ENCODE results near the gene HBA2. TPM values are rescaled to one million over a fixed set of nuclear protein-coding genes. Genes with fewer than 3 reads are reported as not detected.

HBA2 gene
- total and polyA plus RNA-seq, 9 of the 15 experiments (the other 6 are each of a cell fraction or from before 2014, with no cell fraction given): 40.4 to 853 (median 286) TPM

DNA sequence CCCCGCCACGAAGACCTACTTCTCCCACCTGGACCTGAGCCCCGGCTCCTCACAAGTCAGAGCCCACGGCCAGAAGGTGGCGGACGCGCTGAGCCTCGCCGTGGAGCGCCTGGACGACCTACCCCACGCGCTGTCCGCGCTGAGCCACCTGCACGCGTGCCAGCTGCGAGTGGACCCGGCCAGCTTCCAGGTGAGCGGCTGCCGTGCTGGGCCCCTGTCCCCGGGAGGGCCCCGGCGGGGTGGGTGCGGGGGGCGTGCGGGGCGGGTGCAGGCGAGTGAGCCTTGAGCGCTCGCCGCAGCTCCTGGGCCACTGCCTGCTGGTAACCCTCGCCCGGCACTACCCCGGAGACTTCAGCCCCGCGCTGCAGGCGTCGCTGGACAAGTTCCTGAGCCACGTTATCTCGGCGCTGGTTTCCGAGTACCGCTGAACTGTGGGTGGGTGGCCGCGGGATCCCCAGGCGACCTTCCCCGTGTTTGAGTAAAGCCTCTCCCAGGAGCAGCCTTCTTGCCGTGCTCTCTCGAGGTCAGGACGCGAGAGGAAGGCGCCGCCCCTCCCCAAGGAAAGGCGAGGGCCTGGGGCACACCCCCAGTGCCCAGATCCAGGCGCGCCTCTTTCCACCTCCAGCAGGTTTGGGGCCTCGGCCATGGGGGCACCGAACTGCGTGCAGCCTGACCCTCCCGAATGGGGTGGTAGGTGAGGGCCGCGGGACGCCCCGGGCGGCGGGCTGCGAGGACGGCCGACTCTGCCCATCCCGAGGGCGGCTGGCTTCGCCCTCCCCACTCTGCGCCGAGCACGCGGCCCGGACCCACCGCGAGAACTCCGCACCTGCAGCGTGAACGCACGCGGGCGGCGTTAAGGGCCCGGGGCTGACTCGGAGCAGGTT, 8.2 kb downstream of the HBA2 start (continued):
- TF ChIP-seq ZKSCAN3 (CRISPR knock-in tag; IDR thresholded peaks at IDR 0.05) (no peak), SREBF2 (CRISPR knock-in tag; IDR thresholded peaks at IDR 0.05) (no peak), CSDE1 (IDR thresholded peaks at IDR 0.05) (no peak), ZNF77 (CRISPR knock-in tag; IDR thresholded peaks at IDR 0.05) (no peak; the same call in 1 of the 2 replicates), BCOR (IDR thresholded peaks at IDR 0.05) (peak; percentile 34; the same call in 1 of the 2 replicates), TRIM28 (IDR thresholded peaks at IDR 0.05) (no peak), NFXL1 (CRISPR knock-in tag; IDR thresholded peaks at IDR 0.05) (no peak), DIDO1 (tag; IDR thresholded peaks at IDR 0.05; ENCODE audit: low read depth) (no peak), NFYB (IDR thresholded peaks at IDR 0.05; ENCODE audit: extremely low read depth, insufficient read length) (no peak), TCF7 (IDR thresholded peaks at IDR 0.05; ENCODE audit: borderline replicate concordance) (peak; percentile 23; the same call in 1 of the 2 replicates), ZNF785 (CRISPR knock-in tag; IDR thresholded peaks at IDR 0.05) (no peak), ESRRB (CRISPR knock-in tag; IDR thresholded peaks at IDR 0.05; ENCODE audit: borderline replicate concordance) (no peak), NR2C2 (CRISPR knock-in tag; IDR thresholded peaks at IDR 0.05) (peak; percentile 93), NR2C2 (tag; IDR thresholded peaks at IDR 0.05) (peak; percentile 20; the same call in 1 of the 2 replicates), HSF4 (CRISPR knock-in tag; IDR thresholded peaks at IDR 0.05; ENCODE audit: borderline replicate concordance) (no peak), GATAD2A (IDR thresholded peaks at IDR 0.05) (no peak), GABPB2 (CRISPR knock-in tag; conservative IDR thresholded peaks at IDR 0.05) (no peak; the same call in 1 of the 2 replicates), NFE2L1 (tag; IDR thresholded peaks at IDR 0.05; ENCODE audit: borderline replicate concordance, low read depth) (no peak), RBM34 (IDR thresholded peaks at IDR 0.05; ENCODE audit: borderline replicate concordance, insufficient read depth, low read length) (no peak), KDM4B (IDR thresholded peaks at IDR 0.05; ENCODE audit: borderline replicate concordance in 2 of 2, low read depth in 1 of 2) (no peak), CBX8 (IDR thresholded peaks at IDR 0.05; ENCODE audit: borderline replicate concordance, extremely low read depth, low read depth, low read length, poor library complexity, severe bottlenecking) (no peak), KLF1 (tag; IDR thresholded peaks at IDR 0.05) (0 out of 2 replicates have a peak, but pooled peaks have one; percentile 69), ZNF707 (CRISPR knock-in tag; conservative IDR thresholded peaks at IDR 0.05) (no peak), ZFP1 (CRISPR knock-in tag; IDR thresholded peaks at IDR 0.05) (no peak), ZBED1 (IDR thresholded peaks at IDR 0.05) (peak; percentile 41; the same call in 1 of the 2 replicates)
- TF ChIP-seq, protein P1, sequence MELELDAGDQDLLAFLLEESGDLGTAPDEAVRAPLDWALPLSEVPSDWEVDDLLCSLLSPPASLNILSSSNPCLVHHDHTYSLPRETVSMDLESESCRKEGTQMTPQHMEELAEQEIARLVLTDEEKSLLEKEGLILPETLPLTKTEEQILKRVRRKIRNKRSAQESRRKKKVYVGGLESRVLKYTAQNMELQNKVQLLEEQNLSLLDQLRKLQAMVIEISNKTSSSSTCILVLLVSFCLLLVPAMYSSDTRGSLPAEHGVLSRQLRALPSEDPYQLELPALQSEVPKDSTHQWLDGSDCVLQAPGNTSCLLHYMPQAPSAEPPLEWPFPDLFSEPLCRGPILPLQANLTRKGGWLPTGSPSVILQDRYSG (tag; conservative IDR thresholded peaks at IDR 0.05; ENCODE audit: low read depth): peak; percentile 47; the same call in 1 of the 2 replicates
- TF ChIP-seq, protein P2, sequence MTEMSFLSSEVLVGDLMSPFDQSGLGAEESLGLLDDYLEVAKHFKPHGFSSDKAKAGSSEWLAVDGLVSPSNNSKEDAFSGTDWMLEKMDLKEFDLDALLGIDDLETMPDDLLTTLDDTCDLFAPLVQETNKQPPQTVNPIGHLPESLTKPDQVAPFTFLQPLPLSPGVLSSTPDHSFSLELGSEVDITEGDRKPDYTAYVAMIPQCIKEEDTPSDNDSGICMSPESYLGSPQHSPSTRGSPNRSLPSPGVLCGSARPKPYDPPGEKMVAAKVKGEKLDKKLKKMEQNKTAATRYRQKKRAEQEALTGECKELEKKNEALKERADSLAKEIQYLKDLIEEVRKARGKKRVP (CRISPR knock-in tag; IDR thresholded peaks at IDR 0.05): no peak
- TF ChIP-seq, protein P3, sequence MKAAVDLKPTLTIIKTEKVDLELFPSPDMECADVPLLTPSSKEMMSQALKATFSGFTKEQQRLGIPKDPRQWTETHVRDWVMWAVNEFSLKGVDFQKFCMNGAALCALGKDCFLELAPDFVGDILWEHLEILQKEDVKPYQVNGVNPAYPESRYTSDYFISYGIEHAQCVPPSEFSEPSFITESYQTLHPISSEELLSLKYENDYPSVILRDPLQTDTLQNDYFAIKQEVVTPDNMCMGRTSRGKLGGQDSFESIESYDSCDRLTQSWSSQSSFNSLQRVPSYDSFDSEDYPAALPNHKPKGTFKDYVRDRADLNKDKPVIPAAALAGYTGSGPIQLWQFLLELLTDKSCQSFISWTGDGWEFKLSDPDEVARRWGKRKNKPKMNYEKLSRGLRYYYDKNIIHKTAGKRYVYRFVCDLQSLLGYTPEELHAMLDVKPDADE (conservative IDR thresholded peaks at IDR 0.05; ENCODE audit: control insufficient read depth, low read depth, low read length): no peak; the same call in 1 of the 2 replicates
